ENCODE data around the gene ASIC3. TPM values are rescaled to one million over a fixed set of nuclear protein-coding genes. Genes with fewer than 3 reads are reported as not detected.
"Not testable (repeated sequence)": the region's sequence is repeated elsewhere in the genome, so short reads cannot be mapped to it uniquely, and the experiment has no call there.

ASIC3 gene
- total RNA-seq, 1 donor from 2014 or later = 3.5 TPM

- peaks cover 8% of the 10 kb centered on the region for H3K36me3 Mint-ChIP-seq (ENCODE audit: low read depth)
- H3K4me1 Mint-ChIP-seq = peaks cover 56% of the 10 kb centered on the region
- no peaks in the 10 kb centered on the region for H3K9me3 Mint-ChIP-seq
- peak overlapping the region; percentile 90 for H3K27ac Mint-ChIP-seq
- intact Hi-C loops (cut with micrococcal nuclease) = loop anchor here (2.0 to 5.0 kb wide), 4 partner anchors 13 to 72 kb away; partner anchors contain the start of genes FASTK, KCNH2, SLC4A2 and TMUB1
- no peaks in the 10 kb centered on the region for H3K27me3 Mint-ChIP-seq
- peak overlapping the region; percentile 81 for H3K4me3 Mint-ChIP-seq
- DNase-seq = no peak
These were observed 38.4 kb upstream of the ASIC3 start for GRCh38 chr7:151010037-151010306.

- peaks cover 62% of the 10 kb centered on the region for H3K4me1 Mint-ChIP-seq
- H3K36me3 Mint-ChIP-seq (ENCODE audit: low read depth) = peaks cover 12% of the 10 kb centered on the region
- peak; percentile 85 for DNase-seq
- peak overlapping the region; percentile 90 for H3K27ac Mint-ChIP-seq
- H3K9me3 Mint-ChIP-seq = no peaks in the 10 kb centered on the region
- H3K4me3 Mint-ChIP-seq = peak overlapping the region; percentile 81
- intact Hi-C loops (cut with micrococcal nuclease) = loop anchor here (2.0 to 5.0 kb wide), 4 partner anchors 14 to 72 kb away; partner anchors contain the start of genes FASTK, KCNH2, SLC4A2 and TMUB1
- H3K27me3 Mint-ChIP-seq = no peaks in the 10 kb centered on the region
These were observed 37.8 kb upstream of the ASIC3 start for GRCh38 chr7:151010307-151011096.

GRCh38 chr7:151011097-151011409 lies 37.3 kb upstream of the ASIC3 start:
- DNase-seq = no peak
- Mint-ChIP-seq H3K4me3 (peak overlapping the region; percentile 81), H3K4me1 (peaks cover 64% of the 10 kb centered on the region), H3K27me3 (no peaks in the 10 kb centered on the region), H3K9me3 (no peaks in the 10 kb centered on the region), H3K36me3 (ENCODE audit: low read depth) (peaks cover 12% of the 10 kb centered on the region), H3K27ac (peak overlapping the region; percentile 90)
- intact Hi-C loops (cut with micrococcal nuclease) = loop anchor here (2.0 to 5.0 kb wide), 4 partner anchors 14 to 71 kb away; partner anchors contain the start of genes FASTK, KCNH2, SLC4A2 and TMUB1

- not testable (repeated sequence) for H3K9me3 Mint-ChIP-seq, DNase-seq, H3K27me3 Mint-ChIP-seq
- Mint-ChIP-seq H3K4me1 (peaks cover 66% of the 10 kb centered on the region), H3K4me3 (peak overlapping the region; percentile 67), H3K36me3 (ENCODE audit: low read depth) (peaks cover 12% of the 10 kb centered on the region), H3K27ac (peak overlapping the region; percentile 88)
- intact Hi-C loops (cut with micrococcal nuclease) = loop anchor here (2.0 to 5.0 kb wide), 4 partner anchors 15 to 71 kb away; partner anchors contain the start of genes FASTK, KCNH2, SLC4A2 and TMUB1
These were observed 36.7 kb upstream of the ASIC3 start for GRCh38 chr7:151011616-151012015.

GRCh38 chr7:151012031-151012692 lies 36.2 kb upstream of the ASIC3 start:
- H3K36me3 Mint-ChIP-seq (ENCODE audit: low read depth) = peaks cover 12% of the 10 kb centered on the region
- H3K4me3 Mint-ChIP-seq = peak overlapping the region; percentile 67
- peaks cover 69% of the 10 kb centered on the region for H3K4me1 Mint-ChIP-seq

GRCh38 chr7:151012911-151013347 lies 35.4 kb upstream of the ASIC3 start:
- Mint-ChIP-seq H3K9me3 (no peaks in the 10 kb centered on the region), H3K36me3 (ENCODE audit: low read depth) (peaks cover 12% of the 10 kb centered on the region), H3K4me1 (peaks cover 69% of the 10 kb centered on the region), H3K27me3 (peaks cover 3% of the 10 kb centered on the region), H3K4me3 (peak overlapping the region; percentile 67), H3K27ac (peak overlapping the region; percentile 88)
- DNase-seq = no peak
- intact Hi-C loops (cut with micrococcal nuclease) = loop anchor here (1.0 to 5.0 kb wide), 3 partner anchors 15 to 69 kb away; partner anchors contain the start of genes ABCB8, FASTK, KCNH2 and TMUB1

More at GRCh38 chr7:151012031-151012692, 36.2 kb upstream of the ASIC3 start:
- DNase-seq = no peak
- intact Hi-C loops (cut with micrococcal nuclease) = loop anchor here (5.0 kb wide), 2 partner anchors 35 to 70 kb away; partner anchors contain the start of genes FASTK, KCNH2 and TMUB1
- Mint-ChIP-seq H3K9me3 (no peaks in the 10 kb centered on the region), H3K27ac (peak overlapping the region; percentile 88), H3K27me3 (no peaks in the 10 kb centered on the region)

- DNase-seq = no peak
- no peaks in the 10 kb centered on the region for H3K9me3 Mint-ChIP-seq
- intact Hi-C loops (cut with micrococcal nuclease) = loop anchor here (1.0 to 5.0 kb wide), 3 partner anchors 15 to 69 kb away; partner anchors contain the start of genes ABCB8, FASTK, KCNH2 and TMUB1
- H3K36me3 Mint-ChIP-seq (ENCODE audit: low read depth) = peaks cover 12% of the 10 kb centered on the region
- H3K4me3 Mint-ChIP-seq = peak overlapping the region; percentile 90
- H3K4me1 Mint-ChIP-seq = peaks cover 69% of the 10 kb centered on the region
- peak overlapping the region; percentile 96 for H3K27ac Mint-ChIP-seq
- H3K27me3 Mint-ChIP-seq = peaks cover 5% of the 10 kb centered on the region
These were observed 35.0 kb upstream of the ASIC3 start for GRCh38 chr7:151013356-151013732.

- intact Hi-C loops (cut with micrococcal nuclease) = loop anchor here (1.0 to 5.0 kb wide), 3 partner anchors 14 to 68 kb away; partner anchors contain the start of genes ABCB8, FASTK, KCNH2 and TMUB1
- Mint-ChIP-seq H3K27ac (peak overlapping the region; percentile 96), H3K4me1 (peaks cover 68% of the 10 kb centered on the region), H3K27me3 (peaks cover 7% of the 10 kb centered on the region), H3K36me3 (ENCODE audit: low read depth) (peaks cover 12% of the 10 kb centered on the region), H3K4me3 (peak overlapping the region; percentile 90), H3K9me3 (no peaks in the 10 kb centered on the region)
- peak; percentile 97 for DNase-seq
These were observed 34.4 kb upstream of the ASIC3 start for GRCh38 chr7:151013733-151014497.

- intact Hi-C loops (cut with micrococcal nuclease) = loop anchor here (5.0 kb wide), 3 partner anchors 38 to 118 kb away; partner anchors contain the start of genes FASTK, KCNH2 and TMUB1
- DNase-seq = peak; percentile 82
- Mint-ChIP-seq H3K4me1 (peaks cover 71% of the 10 kb centered on the region), H3K27me3 (peaks cover 14% of the 10 kb centered on the region), H3K27ac (peak overlapping the region; percentile 96), H3K9me3 (no peaks in the 10 kb centered on the region), H3K4me3 (peak overlapping the region; percentile 90), H3K36me3 (ENCODE audit: low read depth) (peaks cover 14% of the 10 kb centered on the region)
These were observed 33.4 kb upstream of the ASIC3 start for GRCh38 chr7:151014950-151015349.

- Mint-ChIP-seq H3K36me3 (ENCODE audit: low read depth) (peaks cover 16% of the 10 kb centered on the region), H3K27me3 (peaks cover 24% of the 10 kb centered on the region), H3K4me3 (no peak overlapping the region), H3K27ac (no peak overlapping the region), H3K9me3 (no peaks in the 10 kb centered on the region), H3K4me1 (peaks cover 61% of the 10 kb centered on the region)
- DNase-seq = no peak
- intact Hi-C loops (cut with micrococcal nuclease) = loop anchor here (5.0 kb wide), 1 partner anchor 119 kb away; no protein-coding TSS in a partner anchor
These were observed 32.4 kb upstream of the ASIC3 start for GRCh38 chr7:151015967-151016366.

- Mint-ChIP-seq H3K9me3 (no peaks in the 10 kb centered on the region), H3K27me3 (peaks cover 27% of the 10 kb centered on the region), H3K4me1 (peaks cover 57% of the 10 kb centered on the region), H3K4me3 (no peak overlapping the region), H3K36me3 (ENCODE audit: low read depth) (peaks cover 16% of the 10 kb centered on the region), H3K27ac (no peak overlapping the region)
- intact Hi-C loops (cut with micrococcal nuclease) = loop anchor here (5.0 kb wide), 1 partner anchor 119 kb away; no protein-coding TSS in a partner anchor
- DNase-seq = no peak
These were observed 31.8 kb upstream of the ASIC3 start for GRCh38 chr7:151016505-151016904.

GRCh38 chr7:151016942-151017341 lies 31.4 kb upstream of the ASIC3 start:
- H3K36me3 Mint-ChIP-seq (ENCODE audit: low read depth) = peaks cover 16% of the 10 kb centered on the region
- no peak overlapping the region for H3K4me3 Mint-ChIP-seq
- H3K27me3 Mint-ChIP-seq = peaks cover 27% of the 10 kb centered on the region
- peak overlapping the region; percentile 93 for H3K27ac Mint-ChIP-seq
- DNase-seq = no peak
- H3K9me3 Mint-ChIP-seq = no peaks in the 10 kb centered on the region
- H3K4me1 Mint-ChIP-seq = peaks cover 53% of the 10 kb centered on the region
- intact Hi-C loops (cut with micrococcal nuclease) = loop anchor here (5.0 kb wide), 1 partner anchor 120 kb away; no protein-coding TSS in a partner anchor

GRCh38 chr7:151017370-151017952 lies 30.9 kb upstream of the ASIC3 start:
- H3K4me1 Mint-ChIP-seq = peaks cover 49% of the 10 kb centered on the region
- intact Hi-C loops (cut with micrococcal nuclease) = loop anchor here (5.0 kb wide), 1 partner anchor 120 kb away; no protein-coding TSS in a partner anchor
- no peaks in the 10 kb centered on the region for H3K9me3 Mint-ChIP-seq
- DNase-seq = no peak
- peak overlapping the region; percentile 86 for H3K4me3 Mint-ChIP-seq
- H3K27ac Mint-ChIP-seq = peak overlapping the region; percentile 93
- H3K27me3 Mint-ChIP-seq = peaks cover 27% of the 10 kb centered on the region
- H3K36me3 Mint-ChIP-seq (ENCODE audit: low read depth) = peaks cover 14% of the 10 kb centered on the region

Measured in activated CD4-positive, alpha-beta T cell treated with anti-CD3 and anti-CD28 coated beads, Interleukin-2, amount 10 ng/mL, durations not matched to agents 24 days and 14 days (primary cell).